Endothelial cell of umbilical vein (primary cell): ENCODE data around the gene ZBP1.

Experiments
- CTCF ChIP-seq, 2 donors: IDR thresholded peaks; 1 replicate in 1 of 2; 2 replicates in 1 of 2; pipeline ENCODE4 v1.5.1; 2011; ENCODE audit warnings: low read length in 2 of 2, mild to moderate bottlenecking in 2 of 2, moderate library complexity in 2 of 2, control low read depth in 1 of 2, inconsistent platforms in 1 of 2, low read depth in 1 of 2; ENCODE audit not compliant: insufficient read depth in 1 of 2; ENCODE audit errors: extremely low read depth in 1 of 2
- EZH2 ChIP-seq: IDR thresholded peaks from 2 replicates; pipeline ENCODE4 v1.6.1; 2012; ENCODE audit warnings: borderline replicate concordance, low read depth, mild to moderate bottlenecking, moderate library complexity, low read length, inconsistent platforms; ENCODE audit not compliant: severe bottlenecking
- POLR2A ChIP-seq: IDR thresholded peaks from 2 replicates; pipeline ENCODE4 v1.6.1; 2012; ENCODE audit warnings: low read depth, mild to moderate bottlenecking, control low read depth, low read length

GRCh38 chr20:57660181-57660921 is 40.1 kb upstream of the ZBP1 start:
- TF ChIP-seq CTCF (IDR thresholded peaks at IDR 0.05; ENCODE audit: extremely low read depth in 1 of 2, insufficient read depth in 1 of 2, low read depth in 1 of 2, low read length in 2 of 2) (no peak), EZH2 (no peak), POLR2A (no peak)
